Diencephalon (tissue), 1 donor: ENCODE results near the gene POLD2. TPM values are rescaled to one million over a fixed set of nuclear protein-coding genes. Genes with fewer than 3 reads are reported as not detected.

ENCODE experiments used
- small RNA-seq: library from RNA; depleted of rRNA; stranded (forward); fragments of <200 nt; gene quantifications from one replicate; pipeline ENCODE3, GENCODE V24; 2014
- total RNA-seq: library from RNA; depleted of rRNA; stranded (reverse); fragments of >200 nt; gene quantifications from one replicate; pipeline ENCODE4 v1.2.3, GENCODE V29; 2014

POLD2 gene
- 52.6 TPM for total RNA-seq

DNA sequence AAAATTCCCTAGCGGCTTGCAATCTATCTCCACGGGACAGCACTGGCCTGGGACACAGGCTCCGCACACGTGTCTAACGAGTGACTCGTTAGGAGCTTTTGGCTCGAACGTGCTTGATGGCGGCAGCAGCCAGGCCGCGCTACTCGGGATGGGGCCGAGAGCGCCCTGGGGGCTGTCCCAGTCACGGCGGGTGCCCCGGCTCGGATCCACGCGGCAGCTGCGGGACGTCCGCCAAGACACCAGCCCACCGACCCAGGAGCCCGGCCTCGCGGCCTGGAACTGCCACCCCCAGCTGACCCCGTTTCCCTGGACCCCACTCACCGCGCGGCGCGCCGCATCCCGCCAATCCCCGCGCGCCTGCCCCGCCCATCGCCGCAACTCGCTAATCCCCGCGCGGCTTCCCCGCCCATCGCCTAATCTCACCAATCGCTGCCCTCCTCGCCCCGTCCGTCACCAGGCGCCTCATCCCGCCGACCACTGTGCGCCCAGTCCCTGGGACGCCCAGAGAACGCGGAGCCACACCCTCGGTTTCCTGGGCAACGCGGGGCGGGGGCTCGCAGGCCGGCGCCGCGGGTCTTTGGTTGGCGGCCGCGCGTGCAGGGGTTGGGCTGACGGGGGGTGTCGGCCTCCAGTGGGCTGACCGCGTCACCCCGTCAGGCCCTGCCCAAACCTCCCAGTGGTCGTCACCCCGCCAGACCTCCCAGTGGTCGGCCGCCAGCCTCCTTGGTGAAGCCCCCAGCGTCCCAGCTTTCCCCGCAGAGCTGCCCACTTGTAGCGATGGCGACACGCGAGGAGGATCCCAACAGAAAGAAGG lies at the start of gene POLD2:
POLD2 (minus strand) TSS at position 359 of the 814 bp plus-strand sequence. CDS start 1,495 bp downstream, outside the sequence.

DNA sequence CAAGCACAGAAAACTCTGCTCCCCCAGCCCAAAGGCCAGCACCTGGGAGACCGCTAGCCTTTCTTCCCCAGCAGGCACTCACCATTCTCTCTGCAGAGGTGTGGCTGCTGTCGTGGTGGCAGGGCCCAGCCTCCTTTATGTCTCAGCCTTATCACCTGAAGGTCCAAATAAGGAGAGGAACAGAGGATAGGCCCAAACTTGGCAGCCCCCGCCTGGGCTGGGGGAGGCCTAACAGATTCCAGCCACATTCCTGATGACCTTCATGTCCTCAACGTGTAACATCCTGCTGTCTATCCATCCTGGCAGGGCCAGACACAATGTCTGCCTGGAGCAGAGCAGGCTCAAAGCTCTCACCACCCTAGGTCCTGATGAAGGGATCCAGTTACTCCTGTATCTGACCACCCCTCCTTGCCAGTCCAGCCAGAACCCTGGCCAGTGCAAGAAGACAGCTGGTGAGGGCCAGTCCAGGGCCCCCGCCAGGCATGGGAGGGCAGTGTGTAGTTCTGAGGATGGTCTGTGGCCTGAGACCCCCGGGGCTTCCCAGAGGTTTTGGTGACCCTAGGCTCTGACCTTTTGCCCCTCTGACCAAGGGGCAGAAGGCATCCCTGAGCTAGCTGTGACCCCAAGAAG lies 18.0 kb upstream of the POLD2 start, which contains the start of gene MYL7:
MYL7 (minus strand) TSS at position 112 of the 630 bp plus-strand sequence; CDS start at position 85, 27 bp downstream.

DNA sequence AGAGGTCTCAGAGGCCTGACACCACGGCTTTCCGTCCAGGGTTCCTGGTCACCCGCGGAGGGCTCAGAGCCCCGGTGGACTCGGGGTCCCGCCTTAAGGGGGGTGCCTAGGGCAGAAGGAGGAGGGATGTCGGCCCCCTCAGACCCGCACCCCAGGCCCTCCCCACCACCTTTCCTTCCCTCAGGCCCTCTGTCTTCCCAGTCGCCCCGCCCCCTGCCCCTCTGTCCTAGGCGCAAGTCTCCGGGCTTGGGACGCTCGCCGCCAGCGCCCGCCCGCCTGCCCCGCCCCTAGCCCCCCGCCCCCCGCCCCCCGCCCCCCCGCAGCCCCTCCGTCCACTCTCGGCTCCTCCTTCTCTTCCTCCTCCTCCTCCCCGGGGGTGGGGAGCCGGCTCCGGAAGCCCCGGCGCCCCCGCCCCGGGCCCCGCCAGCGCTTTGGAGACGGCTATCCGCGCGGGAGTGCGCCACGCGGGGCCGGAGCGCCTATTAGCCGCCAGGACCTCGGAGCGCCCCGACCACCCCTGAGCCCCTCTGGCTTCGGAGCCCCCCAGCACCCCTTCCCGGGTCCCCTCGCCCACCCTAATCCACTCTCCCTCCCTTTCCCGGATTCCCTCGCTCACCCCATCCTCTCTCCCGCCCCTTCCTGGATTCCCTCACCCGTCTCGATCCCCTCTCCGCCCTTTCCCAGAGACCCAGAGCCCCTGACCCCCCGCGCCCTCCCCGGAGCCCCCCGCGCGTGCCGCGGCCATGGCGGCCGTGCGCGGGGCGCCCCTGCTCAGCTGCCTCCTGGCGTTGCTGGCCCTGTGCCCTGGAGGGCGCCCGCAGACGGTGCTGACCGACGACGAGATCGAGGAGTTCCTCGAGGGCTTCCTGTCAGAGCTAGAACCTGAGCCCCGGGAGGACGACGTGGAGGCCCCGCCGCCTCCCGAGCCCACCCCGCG lies 19.2 kb downstream of the POLD2 start, which contains the start of gene AEBP1:
AEBP1 (plus strand) TSS at position 423 of the 937 bp plus-strand sequence; CDS start at position 744, 321 bp downstream.

DNA sequence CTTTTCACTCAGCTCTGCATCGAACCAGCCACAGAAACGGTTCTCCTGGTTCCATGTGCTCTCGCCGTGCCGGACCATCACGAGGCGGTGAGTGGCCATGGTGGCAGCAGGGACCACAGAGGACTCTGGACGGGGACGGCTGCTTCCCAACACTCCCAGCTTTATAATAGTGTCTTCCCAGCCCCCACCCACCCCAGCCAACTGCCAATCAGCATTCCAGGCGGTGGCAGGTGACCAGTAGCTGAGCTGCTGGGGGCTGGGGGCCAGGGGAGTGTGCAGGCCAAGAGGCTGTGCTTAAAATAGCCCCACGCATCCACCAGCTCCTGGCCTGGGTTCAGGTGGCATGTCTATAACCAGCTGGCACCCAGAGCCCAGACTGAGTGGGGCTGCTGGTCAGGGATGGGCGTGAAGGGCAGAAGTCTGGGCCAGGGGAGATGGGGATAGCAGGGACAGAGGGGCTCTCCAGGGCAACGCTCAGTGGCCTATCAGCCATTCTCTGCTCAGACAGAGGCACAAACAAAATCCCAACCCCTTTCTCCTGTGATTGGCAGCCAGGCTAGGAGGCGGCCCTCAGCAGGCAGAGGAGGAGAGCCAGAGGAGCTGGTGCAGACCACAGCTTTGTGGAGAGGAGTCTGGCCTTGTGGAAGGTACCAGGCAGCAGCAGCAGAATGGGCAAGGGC lies 57.8 kb downstream of the POLD2 start, which contains the start of gene PGAM2:
PGAM2 (minus strand) TSS at position 137 of the 680 bp plus-strand sequence; CDS start at position 99, 38 bp downstream.

Small RNA genes within 50 kb of the gene (small RNA-seq; reads per million reads assigned to genes)
- not detected for gene RNA5SP230

Other genes with a start within 250 kb of the POLD2 start
- gene URGCP, start 217.0 kb downstream of the POLD2 start, total RNA-seq = 34.8 TPM
- 14.3 TPM for gene UBE2D4, start 197.1 kb downstream of the POLD2 start, total RNA-seq
- gene SPDYE1, start 125.7 kb downstream of the POLD2 start, total RNA-seq = not detected
- gene DBNL, start 78.8 kb downstream of the POLD2 start, total RNA-seq = 56.1 TPM
- 16.4 TPM for gene PGAM2, start 58.0 kb downstream of the POLD2 start, total RNA-seq
- 8.8 TPM for gene POLM, start 41.0 kb downstream of the POLD2 start, total RNA-seq
- 9.7 TPM for gene AEBP1, start 19.2 kb downstream of the POLD2 start, total RNA-seq
- not detected for gene MYL7, start 17.8 kb upstream of the POLD2 start, total RNA-seq
- gene GCK, start 65.9 kb upstream of the POLD2 start, total RNA-seq = 13.8 TPM
- 74.3 TPM for gene YKT6, start 77.4 kb upstream of the POLD2 start, total RNA-seq
- 112 TPM for gene CAMK2B, start 202.0 kb upstream of the POLD2 start, total RNA-seq